HG02884 (cell line): ENCODE measurements around the gene TRIM65.
A peak's percentile ranks its signal among the peaks of the same experiment; 100 is the strongest.
"Not testable (repeated sequence)": the region's sequence is repeated elsewhere in the genome, so short reads cannot be mapped to it uniquely, and the experiment has no call there.

Experiments used
- ATAC-seq: cut with Tn5 transposase; IDR thresholded peaks from one replicate; pipeline ENCODE4 v1.9.1; 2021; ENCODE audit warnings: mild to moderate bottlenecking, moderate library complexity; ENCODE audit not compliant: unreplicated experiment

TRIM65 gene

DNA sequence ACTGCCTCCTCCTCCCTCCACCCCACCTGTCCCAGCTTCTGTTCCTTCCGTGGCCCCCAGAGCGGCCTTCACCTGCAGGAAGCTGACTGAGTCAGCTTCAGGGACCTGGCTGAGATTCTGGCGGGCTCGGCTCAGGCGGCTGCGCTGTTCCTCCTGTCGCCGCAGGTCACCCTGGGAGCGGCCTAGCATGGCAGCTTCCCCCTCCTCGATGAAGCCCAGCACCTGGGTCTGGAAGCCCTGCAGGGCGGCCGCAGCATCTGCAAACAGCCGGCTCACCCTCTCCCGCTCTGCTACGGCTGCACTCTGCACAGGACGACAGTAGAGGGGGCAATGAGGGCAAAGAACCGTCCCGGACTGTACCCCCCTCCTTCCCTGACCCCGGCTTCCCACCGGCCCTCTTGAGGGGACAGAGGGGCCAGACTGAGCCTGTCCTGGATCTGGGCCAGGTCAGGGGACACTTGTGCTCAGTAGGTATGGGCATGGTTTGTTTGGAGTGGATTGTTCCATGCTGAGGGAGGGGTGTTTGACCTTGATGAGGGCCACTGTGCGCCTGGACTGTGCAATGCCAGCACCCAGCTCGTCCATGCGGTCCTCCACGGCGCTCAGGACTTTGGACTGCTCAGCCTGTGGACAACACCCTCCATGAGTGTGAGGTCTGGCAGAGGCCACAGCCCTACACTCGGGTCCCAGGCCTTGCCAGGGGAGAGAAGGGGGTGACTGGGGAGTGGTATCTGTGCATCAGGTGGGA, 20.4 kb downstream of the TRIM65 start:
- ATAC-seq: no peak

DNA sequence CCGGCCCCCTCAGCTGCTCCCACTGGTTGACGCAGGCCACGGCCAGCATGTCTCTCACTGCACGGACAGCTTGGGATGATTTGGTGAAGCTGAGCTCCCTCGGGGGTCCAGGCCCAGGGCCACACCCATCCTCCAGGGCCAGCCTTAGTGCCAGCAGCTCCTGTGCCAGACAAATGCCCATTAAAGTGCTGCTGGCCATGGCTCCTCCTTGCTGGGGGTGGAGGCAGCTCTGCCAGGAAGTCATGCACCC, 20.9 kb downstream of the TRIM65 start:
- no peak for ATAC-seq

DNA sequence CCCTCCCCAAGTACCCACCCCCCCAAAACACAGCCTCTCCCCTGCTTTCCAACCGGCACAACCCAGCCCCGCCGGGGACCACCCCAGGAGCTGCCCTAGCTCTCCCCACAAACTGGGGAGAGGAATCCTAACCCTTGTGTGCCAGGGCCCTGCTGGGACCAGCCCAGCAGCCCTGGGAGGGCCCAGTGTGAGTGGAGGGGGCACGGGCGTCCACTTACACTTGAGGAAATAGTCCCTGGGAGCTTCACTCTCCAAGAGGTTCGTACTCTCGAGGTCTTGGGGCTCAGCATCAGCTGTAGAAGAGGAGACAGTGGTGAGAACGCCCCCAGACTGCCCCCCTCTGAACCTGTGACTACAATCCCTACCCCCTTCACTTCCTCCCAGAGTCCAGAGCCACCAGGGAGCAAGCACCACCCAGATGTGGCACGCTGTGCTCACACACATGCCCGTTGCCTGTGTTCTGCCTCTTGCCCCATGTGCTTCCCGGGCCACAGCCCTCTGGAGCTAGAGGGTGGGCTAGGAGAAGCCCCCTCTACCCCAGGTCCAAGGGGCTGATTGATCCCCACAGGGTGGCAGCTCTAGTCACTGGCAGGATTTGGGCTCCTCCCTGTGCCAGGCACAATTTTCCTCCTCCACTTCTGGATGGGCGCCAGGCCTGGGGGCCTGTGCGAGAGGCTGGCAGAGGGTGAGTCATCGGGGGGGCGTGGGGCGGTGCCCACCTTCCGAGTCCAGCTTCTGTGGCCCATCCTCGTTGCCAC, 21.4 kb downstream of the TRIM65 start:
- no peak for ATAC-seq

DNA sequence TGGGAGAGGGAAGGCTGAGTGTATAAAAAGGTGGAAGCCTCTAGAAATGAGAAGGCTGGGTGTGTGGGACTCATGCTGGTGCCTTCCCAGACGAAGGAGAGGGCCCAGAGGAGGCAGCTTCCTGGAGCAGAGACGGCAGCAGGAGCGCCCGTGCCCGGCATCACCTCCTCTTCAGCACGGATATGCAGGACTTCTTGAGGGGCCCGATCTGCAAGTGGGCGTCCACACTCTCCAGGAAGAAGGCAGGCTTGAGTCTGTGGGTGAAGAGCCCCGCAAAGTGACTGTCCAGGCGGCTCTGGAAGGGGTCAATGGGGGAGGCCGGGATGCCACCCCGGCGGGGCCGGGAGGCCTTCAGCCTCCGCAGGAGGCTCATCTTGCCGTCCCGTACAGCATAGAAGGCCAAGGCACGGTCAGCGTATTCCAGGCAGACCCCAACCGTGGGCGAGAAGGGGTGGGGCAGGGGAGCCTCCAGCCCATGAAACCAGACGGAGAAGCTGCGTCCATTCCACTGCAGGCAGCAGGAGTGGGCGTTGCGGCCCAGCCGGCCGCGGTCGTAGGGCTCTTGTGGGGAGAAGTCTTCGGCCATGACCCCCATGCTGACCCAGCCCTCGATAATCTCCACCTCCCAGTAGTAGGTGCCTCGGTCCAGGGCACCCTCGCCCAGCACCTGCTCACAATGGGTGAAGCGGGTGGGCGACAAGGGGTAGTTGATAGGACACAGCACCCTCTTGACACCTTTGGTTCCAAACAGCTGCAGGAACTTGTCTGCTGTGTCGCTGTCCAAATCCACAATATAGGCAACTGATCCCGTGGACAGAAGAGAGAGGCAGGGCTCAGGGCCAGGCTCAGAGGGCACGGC, 22.2 kb downstream of the TRIM65 start:
- no peak for ATAC-seq

DNA sequence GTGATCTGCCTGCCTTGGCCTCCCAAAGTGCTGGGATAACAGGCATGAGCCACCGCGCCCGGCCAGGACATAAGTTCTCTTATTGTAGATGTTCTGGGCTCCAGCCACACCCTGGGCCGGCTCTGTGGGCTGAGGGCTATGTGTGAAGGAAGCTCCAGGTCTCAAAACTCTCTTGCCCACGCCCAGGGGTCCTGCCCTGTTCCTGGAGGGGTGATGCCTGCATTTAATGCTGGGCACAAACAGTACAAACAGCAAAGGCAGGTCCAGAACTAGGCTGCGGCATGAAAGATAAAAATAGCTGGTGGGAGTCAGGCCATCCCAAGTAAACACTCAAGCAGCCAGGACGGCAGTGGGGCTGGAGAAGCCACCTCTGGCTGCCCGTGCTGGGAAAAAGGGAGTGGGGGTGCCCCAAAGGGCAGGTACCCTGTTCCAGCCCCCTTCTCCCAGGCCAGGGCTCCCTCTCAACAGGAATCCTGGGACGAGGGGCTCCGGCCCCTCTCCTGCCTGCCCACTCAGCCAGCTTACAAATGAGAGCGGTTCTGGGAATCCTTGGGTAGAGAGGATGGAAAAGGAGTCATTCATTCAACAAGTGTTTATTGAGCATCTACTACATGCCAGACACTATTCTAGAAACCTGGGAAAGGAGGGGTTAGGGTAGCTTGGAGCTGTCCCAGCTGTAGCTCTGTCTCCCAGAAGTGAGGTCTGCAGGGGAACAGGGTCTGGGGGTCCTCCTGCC, 23.0 kb downstream of the TRIM65 start:
- no peak for ATAC-seq

DNA sequence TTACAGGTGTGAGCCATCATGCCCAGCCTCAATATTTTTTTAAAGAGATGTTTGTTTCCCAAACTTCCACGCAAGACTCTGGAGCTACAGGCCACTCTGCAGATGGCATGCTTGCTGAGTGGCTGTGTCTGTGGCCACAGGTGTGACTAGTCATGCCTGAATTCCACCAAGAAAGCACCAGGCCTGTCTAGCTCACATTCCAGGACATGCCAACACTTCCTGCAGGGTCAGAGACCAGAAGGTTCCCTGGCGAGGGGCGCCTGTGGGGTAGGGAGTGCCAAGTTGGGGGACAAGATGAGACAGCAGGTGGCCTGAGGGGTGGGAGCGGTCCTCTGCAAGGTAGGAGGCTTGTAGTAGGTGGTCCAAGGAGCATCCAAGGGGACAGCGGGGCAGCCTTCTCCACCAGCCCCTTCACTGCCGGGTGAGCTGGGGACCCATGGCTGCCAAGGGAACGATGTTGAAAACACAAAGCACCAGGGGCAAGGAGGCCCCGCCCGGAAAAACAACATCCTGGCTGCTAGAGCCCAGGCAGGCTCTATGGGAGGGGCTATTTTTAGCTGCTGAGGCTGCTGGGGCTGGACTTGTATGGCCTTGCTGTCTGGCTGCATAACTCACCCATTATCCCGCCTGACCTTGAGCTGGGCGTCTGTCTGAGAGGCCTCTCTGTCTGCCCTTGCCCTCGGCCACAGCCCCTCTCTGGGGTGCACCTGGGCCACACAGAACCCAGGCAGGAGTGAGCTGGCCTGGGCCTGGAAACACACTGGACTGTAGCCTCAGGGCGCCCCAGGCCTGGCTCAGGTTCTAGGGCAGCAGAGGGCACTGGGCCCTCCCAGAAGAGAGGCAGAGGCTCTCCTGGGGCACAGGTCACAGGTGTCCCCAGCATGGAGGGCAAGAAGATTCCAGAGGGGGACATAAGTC, 24.1 kb downstream of the TRIM65 start:
- no peak for ATAC-seq

DNA sequence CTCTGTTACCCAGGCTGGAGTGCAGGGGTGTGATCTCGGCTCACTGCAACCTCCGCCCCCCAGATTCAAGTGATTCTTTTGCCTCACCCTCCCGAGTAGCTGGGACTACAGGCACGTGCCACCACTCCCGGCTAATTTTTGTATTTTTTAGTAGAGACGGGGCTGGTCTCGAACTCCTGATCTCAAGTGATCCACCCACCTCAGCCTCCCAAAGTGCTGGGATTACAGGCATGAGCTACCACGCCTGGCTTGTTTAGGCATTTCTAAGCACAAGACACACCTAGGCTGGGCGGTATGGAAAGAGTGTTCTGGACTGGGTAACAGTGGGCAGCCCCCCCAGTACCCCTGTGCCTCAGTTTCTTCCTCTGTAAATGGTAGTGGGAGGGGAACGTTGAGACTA, 26.5 kb downstream of the TRIM65 start:
- ATAC-seq: not testable (repeated sequence)

DNA sequence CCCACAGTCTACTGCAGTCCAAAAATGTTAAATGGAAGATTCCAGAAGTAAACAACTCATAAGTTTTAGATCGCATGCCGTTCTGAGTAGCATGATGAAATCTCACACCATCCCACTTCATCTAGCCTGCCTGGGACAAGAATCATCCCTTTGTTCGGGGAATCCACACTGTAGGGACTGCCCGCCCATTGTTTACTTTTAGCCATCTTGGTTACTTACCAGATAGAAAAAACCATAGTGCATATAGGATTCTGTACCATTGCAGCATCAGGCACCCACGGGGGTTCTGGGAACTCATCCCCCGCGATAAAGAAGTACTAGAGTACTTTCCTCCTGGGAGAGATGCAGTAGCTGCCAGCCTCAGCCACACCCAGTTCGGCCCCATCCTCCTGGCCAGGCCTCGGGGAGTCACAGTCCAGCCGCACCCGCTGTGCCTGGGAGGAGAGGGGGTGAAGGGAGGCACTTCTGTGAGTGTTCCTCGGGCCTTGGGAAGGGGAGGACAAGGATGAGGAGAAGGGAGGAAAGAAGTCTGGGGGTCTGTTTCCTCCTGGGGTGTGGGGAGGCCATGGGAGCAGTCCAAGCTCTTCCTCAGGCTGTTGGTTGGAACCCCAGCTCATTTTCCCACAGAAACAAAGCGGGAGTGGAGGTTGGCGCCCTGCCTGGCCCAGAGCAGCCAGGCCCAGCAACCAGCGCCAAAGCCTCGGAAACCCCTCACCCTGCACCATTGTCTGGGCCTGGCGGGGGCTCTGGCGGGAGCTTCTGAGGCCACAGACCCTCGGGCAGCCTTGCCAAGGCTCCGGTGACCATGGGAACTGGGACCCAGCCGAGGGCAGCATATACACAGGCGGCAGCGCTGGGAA, 27.2 kb downstream of the TRIM65 start:
- no peak for ATAC-seq

DNA sequence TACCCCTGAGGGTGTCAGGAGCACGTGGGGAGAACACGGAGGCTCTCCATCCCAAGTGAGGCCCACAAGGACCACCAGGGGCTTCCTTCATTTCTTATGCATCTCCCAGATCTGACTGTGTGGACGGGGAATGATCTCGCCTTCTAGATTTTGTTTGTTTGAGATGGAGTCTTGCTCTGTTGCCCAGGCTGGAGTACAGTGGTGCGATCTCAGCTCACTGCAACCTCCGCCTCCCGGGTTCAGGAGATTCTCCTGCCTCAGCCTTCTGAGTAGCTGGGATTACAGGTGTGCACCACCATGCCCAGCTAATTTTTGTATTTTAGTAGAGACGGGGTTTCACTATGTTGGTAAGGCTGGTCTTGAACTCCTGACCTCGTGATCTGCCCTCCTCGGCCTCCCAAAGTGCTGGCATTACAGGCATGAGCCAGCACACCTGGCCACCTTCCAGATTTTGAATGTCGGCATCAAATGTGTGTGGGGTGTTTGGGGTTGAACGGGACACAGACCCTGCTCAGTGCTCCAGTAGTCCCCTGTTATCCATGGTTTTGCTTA, 27.9 kb downstream of the TRIM65 start:
- ATAC-seq: not testable (repeated sequence)

DNA sequence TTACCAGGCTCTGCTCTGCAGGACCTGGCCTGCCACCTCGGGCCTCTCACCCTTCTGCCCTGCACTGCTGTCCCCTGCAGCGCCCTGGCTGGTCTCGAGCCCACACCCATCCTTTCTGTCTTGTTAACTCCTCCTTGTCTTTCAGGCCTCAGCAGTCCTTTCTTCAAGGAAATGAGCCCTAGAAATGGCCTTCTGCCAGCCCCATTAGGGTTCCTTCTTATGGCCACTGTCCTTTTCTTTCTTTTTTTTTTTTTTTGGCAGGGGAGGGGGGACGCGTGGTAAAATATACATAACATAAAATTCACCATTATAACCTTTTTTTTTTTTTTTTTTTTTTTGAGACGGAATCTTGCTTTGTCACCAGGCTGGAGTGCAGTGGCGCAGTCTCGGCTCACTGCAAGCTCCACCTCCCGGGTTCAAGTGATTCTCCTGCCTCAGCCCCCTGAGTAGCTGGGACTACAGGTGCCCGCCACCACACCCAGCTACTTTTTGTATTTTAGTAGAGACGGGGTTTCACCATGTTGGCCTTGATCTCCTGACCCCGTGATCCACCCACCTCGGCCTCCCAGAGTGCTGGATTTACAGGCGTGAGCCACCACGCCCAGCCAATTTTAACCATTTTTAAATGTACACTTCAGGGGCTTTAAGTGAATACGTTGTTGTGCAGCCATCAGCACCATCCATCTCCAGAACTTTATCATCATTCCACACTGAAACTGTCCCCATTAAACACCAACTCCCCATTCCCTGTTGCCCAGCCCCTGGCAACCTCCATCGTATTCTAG, 31.2 kb downstream of the TRIM65 start:
- ATAC-seq: not testable (repeated sequence)

DNA sequence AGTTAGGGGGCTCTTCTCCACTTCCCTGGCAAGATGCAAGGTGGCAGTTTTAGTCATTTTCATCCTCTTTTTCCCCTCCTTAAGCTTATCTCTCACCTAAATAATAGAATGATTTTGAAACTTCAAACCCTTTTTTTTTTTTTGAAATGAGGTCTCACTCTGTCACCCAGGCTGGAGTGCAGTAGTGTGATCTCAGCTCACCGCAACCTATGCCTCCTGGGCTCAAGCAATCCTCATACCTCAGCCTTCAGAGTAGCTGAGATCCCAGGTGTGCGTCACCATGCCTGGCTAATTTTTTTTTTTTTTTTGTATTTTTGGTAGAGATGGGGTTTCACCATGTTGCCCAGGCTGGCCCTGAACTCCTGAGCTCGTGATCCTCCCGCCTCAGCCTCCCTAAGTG, 31.9 kb downstream of the TRIM65 start:
- ATAC-seq: not testable (repeated sequence)

DNA sequence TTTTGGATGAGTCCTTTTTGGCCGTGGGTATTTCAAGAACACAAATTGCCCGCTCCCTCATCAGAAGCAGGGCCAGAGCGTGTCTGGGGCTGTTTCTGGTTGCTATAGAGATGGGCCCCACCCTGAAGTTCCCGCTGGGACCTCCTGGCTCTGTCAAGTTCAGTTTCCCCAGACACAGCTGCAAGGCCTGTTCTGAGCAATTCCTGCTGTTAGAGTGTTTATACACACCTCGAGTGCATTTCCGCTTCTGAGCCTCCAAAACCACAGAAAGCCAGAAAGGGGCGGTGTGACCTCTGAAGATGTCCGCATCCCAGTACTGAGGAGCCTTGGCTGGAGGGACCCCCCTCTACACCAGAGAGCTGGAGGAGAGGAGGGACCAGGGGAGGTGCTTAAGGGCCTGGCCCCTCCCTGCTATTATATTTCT, 32.3 kb downstream of the TRIM65 start:
- peak; percentile 57 for ATAC-seq

DNA sequence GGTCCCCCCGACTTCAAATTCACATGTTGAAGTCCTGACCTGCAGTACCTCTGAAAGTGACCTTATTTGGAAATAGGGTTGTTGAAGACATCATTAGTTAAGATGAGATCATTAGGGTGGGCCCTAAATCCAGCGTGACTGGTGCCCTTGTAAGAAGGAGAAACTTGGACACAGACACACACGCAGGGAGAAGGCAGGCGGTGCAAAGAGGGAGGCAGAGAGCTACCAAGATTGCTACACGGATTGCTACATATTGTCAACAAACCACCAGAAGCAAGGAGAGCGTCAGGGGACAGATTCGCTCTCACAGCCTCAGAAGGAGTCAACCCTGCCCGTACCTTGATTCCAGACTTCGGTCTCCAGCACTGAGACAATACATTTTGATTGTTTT, 34.8 kb downstream of the TRIM65 start:
- no peak for ATAC-seq

DNA sequence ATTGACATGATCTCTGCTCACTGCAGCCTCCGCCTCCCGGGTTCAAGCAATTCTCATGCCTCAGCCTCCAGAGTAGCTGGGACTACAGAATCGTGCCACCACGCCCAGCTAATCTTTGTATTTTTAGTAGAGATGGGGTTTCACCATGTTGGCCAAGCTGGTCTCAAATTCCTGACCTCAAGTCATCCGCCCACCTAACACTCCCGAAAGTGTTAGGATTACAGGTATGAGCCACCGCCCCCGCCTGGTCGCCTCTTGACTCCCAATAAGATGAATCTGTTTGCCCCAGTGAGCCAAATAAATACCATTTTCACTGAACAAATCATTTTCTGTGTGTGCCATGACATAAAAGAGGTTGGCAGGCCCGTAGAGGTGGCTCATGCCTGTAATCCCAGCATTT, 37.4 kb downstream of the TRIM65 start:
- ATAC-seq: not testable (repeated sequence)

DNA sequence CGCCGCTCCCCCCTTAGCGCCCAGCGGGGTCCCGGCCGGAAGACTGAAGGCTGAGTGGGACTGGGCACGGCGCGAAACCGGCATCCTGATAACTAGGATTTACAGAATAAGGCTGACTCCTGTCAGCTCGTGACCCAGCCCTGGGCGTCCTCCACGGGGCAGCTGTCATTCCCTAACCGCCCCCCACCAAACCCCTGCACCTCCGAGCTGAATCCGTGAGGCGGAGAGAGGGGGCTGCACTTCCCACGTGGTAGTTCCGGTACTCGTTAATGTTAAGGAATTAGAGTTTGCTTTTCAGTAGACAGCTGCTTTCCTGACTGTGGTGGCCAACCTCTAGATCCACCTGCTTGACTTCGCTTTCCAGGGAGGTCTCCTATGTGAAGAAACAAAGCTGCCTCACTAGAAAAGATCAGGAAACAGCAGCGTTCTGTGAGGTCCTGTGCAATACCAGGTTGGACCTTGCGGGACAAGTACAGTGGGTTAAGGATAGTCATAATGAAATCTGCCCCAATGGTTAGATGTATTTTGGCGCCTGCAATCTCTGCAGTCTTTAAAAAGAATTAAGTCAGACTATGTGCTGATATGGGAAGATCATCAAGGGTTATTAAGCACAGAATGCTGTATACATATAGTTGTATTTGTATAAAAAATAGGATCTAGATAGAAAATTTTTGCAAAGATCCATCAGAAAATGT, 40.5 kb downstream of the TRIM65 start:
- ATAC-seq: peak; percentile 21

DNA sequence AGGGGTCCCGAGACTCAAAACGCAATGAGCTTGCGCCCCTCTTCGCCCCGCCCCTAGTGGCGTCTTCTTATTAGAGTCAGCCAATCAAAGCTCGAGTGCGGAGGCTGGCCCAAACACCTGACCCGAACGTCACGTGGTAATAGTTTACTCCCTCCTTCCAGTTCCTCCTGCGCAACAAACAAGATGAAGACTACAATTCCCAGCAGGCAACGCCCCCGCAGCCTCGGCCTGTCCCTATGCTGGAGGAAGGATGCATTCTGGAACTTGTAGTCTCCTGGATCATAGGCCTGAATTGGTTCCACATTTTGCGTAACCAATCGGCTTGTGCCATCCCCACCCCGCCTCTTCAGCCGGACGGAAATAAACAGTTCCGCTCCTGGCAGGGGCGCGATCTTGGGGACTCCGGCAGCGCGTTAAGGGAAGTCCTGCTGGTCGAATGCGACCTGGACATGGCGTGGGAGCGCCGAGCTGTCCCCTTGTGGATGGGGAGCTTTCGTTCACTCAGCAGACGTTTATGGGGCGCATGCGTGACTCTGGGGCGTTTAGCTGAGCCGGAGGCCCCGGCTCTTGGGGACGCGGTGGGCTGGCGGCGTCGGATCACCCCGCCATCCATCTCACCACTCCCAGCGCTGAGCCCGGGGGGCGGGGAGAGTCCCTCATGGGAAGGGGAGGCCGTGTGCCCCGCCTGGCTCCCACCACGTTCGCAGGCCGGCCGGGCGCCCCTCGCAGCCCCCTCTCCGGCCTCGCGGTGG, 41.3 kb downstream of the TRIM65 start, which contains the start of gene WBP2:
TSS of gene WBP2 (minus strand) at position 26 of the 752 bp plus-strand sequence. CDS start 38 bp downstream, outside the sequence.
- ATAC-seq: peak; percentile 76
